HT1080 (cell line): Measurements from ENCODE around the gene ZFPM1. TPM values are rescaled to one million over a fixed set of nuclear protein-coding genes. Genes with fewer than 3 reads are reported as not detected.

ENCODE experiments used
- DNase-seq: peaks from one replicate; pipeline ENCODE4 v3.0.0-alpha.2; 2015; ENCODE audit warnings: low read depth
- total RNA-seq: library from RNA; depleted of rRNA; stranded (reverse); fragments of >200 nt; shearing (Covaris generic); gene quantifications from 2 replicates; pipeline ENCODE4 v1.2.3, GENCODE V29; 2014

The ZFPM1 gene
- total RNA-seq, 1 experiment from 2014 or later = 1.9 TPM

GRCh38 chr16:88526008-88526905 is 73.2 kb downstream of the ZFPM1 start:
- no peak for DNase-seq

GRCh38 chr16:88526906-88527185 is 73.8 kb downstream of the ZFPM1 start:
- no peak for DNase-seq

- peak; percentile 49 for DNase-seq
Measured at GRCh38 chr16:88527186-88527936, 74.3 kb downstream of the ZFPM1 start.

GRCh38 chr16:88527937-88528743 is 75.1 kb downstream of the ZFPM1 start:
- no peak for DNase-seq

GRCh38 chr16:88528902-88529318 is 75.8 kb downstream of the ZFPM1 start:
- no peak for DNase-seq

- DNase-seq = no peak
Measured at GRCh38 chr16:88529596-88529995, 76.5 kb downstream of the ZFPM1 start.

- no peak for DNase-seq
Measured at GRCh38 chr16:88530051-88530857, 77.2 kb downstream of the ZFPM1 start.

GRCh38 chr16:88530858-88531203 is 77.8 kb downstream of the ZFPM1 start:
- DNase-seq = no peak

GRCh38 chr16:88531346-88531745 is 78.3 kb downstream of the ZFPM1 start:
- no peak for DNase-seq

GRCh38 chr16:88531931-88532433 is 78.9 kb downstream of the ZFPM1 start:
- DNase-seq = no peak

- no peak for DNase-seq
Measured at GRCh38 chr16:88532434-88533241, 79.6 kb downstream of the ZFPM1 start.

GRCh38 chr16:88533381-88533917 is 80.4 kb downstream of the ZFPM1 start:
- DNase-seq = no peak

- DNase-seq = no peak
Measured at GRCh38 chr16:88533932-88534637, 81.0 kb downstream of the ZFPM1 start.

GRCh38 chr16:88534638-88535190 is 81.6 kb downstream of the ZFPM1 start:
- no peak for DNase-seq

- no peak for DNase-seq
Measured at GRCh38 chr16:88535191-88535856, 82.2 kb downstream of the ZFPM1 start.

- DNase-seq = no peak
Measured at GRCh38 chr16:88535857-88536222, 82.8 kb downstream of the ZFPM1 start.

- DNase-seq = no peak
Measured at GRCh38 chr16:88536510-88536909, 83.4 kb downstream of the ZFPM1 start.
